Smooth muscle cell (in vitro differentiated cells): Measurements from ENCODE around the gene JAKMIP1. TPM values are rescaled to one million over a fixed set of nuclear protein-coding genes. Genes with fewer than 3 reads are reported as not detected.

ENCODE experiments used
- DNase-seq: peaks from one replicate; lab custom pipeline; 2025; ENCODE audit not compliant: unreplicated experiment; lab: John Stamatoyannopoulos, UW
- H2AFZ ChIP-seq: fragments of 200-600 bp; sonication (generic); 2 replicates; pipeline ENCODE4 v1.6.0; 2016; ENCODE audit warnings: antibody characterized with exemption, low read depth, mild to moderate bottlenecking
- H3F3A ChIP-seq: fragments of 200-600 bp; sonication (generic); 2 replicates; pipeline ENCODE4 v1.6.0; 2017; ENCODE audit warnings: antibody characterized with exemption, low read depth
- H3K27ac ChIP-seq: fragments of 200-600 bp; sonication (generic); 2 replicates; pipeline ENCODE4 v1.5.1; 2016; ENCODE audit warnings: low read depth, mild to moderate bottlenecking
- H3K27me3 ChIP-seq: fragments of 200-600 bp; sonication (generic); 2 replicates; pipeline ENCODE4 v1.6.1; 2016; ENCODE audit warnings: low read depth, mild to moderate bottlenecking
- H3K36me3 ChIP-seq: fragments of 200-600 bp; sonication (generic); 2 replicates; pipeline ENCODE4 v1.5.1; 2016; ENCODE audit warnings: low read depth
- H3K4me1 ChIP-seq: fragments of 200-600 bp; sonication (generic); 2 replicates; pipeline ENCODE4 v1.5.1; 2016; ENCODE audit warnings: low read depth
- H3K4me2 ChIP-seq: fragments of 200-600 bp; sonication (generic); 2 replicates; pipeline ENCODE4 v1.6.0; 2016; ENCODE audit warnings: mild to moderate bottlenecking
- H3K4me3 ChIP-seq: fragments of 200-600 bp; sonication (generic); 2 replicates; pipeline ENCODE4 v1.5.1; 2016; ENCODE audit warnings: mild to moderate bottlenecking
- H3K79me2 ChIP-seq: fragments of 200-600 bp; sonication (generic); 2 replicates; pipeline ENCODE4 v1.6.0; 2016; ENCODE audit warnings: low read depth, mild to moderate bottlenecking
- H3K9ac ChIP-seq: fragments of 200-600 bp; sonication (generic); 2 replicates; pipeline ENCODE4 v1.6.0; 2016; ENCODE audit warnings: low read depth
- H3K9me3 ChIP-seq: fragments of 200-600 bp; sonication (generic); replicated peaks from 2 replicates; pipeline ENCODE4 v1.5.1; 2016; ENCODE audit warnings: low read depth
- H4K20me1 ChIP-seq: fragments of 200-600 bp; sonication (generic); 2 replicates; pipeline ENCODE4 v1.6.0; 2016; ENCODE audit warnings: low read depth
- WGBS: methylation state at CpG from one replicate; pipeline ENCODE4 v1.1.7; 2016; ENCODE audit warnings: low lambda C conversion rate; 5-methylcytosine and 5-hydroxymethylcytosine counted together
- polyA plus RNA-seq: library from polyadenylated mRNA; unstranded; fragments of >200 nt; fragmentation: Nextera tagmentation; extraction: Ambion mirVana; gene quantifications from 2 replicates; pipeline ENCODE4 v1.2.1, GENCODE V29; 2016
- total RNA-seq: library from RNA; depleted of rRNA; stranded (reverse); fragments of >200 nt; gene quantifications from 2 replicates; pipeline ENCODE4 v1.2.3, GENCODE V29; 2014
- TF ChIP-seq, protein P1 (sequence below): fragments of 200-600 bp; sonication (generic); IDR thresholded peaks from 2 replicates; pipeline ENCODE4 v1.5.1; 2017; ENCODE audit warnings: borderline replicate concordance, mild to moderate bottlenecking, antibody characterized with exemption; ENCODE audit not compliant: insufficient read depth, poor library complexity, severe bottlenecking

The JAKMIP1 gene
- total and polyA plus RNA-seq, 2 experiments from 2014 or later, result 0.64 TPM; not detected in 1

DNA sequence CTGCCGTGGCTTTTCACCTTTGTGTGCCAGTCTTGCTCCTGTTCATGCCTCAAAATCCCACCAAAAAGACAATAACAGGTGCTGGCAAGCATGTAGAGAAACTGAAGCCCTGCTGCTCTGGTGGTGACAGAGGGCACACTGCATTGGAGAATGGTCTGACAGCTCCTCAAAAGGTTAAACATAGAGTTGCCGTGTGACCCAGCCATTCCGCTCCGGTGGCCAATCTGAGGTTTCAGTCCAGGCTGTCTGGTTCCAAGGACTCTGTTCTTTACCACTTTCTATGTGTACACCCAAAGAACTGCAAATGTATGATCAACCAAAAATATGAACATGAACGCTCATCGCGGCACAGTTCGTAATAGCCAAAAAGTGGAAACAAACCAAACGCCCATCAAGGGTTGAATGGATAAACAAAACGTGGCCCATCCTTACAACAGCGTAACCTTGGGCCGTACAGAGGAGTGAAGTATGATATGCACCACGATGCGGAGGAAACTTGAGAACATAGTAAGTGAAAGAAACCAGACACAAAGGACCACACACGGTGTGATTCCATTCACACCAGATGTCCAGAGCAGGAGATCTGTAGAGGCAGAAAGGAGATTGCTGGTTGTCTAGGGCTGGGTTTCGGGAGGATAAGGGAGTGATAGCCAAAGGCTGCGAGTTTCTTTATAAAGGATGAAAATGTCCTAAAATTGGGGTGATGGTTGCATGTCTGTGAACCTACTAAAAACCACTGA lies 35.7 kb upstream of the JAKMIP1 start:
- H3K4me2 ChIP-seq, result no peak overlapping the region
- no peaks in the 10 kb centered on the region for H3K27me3 ChIP-seq
- H2AFZ ChIP-seq, result no peak overlapping the region
- H3F3A ChIP-seq, result no peaks in the 10 kb centered on the region
- H3K27ac ChIP-seq, result no peak overlapping the region
- H3K9me3 ChIP-seq, result no peaks in the 10 kb centered on the region
- H3K9ac ChIP-seq, result no peak overlapping the region
- H3K4me1 ChIP-seq, result no peaks in the 10 kb centered on the region
- no peaks in the 10 kb centered on the region for H4K20me1 ChIP-seq
- TF ChIP-seq, protein P1, sequence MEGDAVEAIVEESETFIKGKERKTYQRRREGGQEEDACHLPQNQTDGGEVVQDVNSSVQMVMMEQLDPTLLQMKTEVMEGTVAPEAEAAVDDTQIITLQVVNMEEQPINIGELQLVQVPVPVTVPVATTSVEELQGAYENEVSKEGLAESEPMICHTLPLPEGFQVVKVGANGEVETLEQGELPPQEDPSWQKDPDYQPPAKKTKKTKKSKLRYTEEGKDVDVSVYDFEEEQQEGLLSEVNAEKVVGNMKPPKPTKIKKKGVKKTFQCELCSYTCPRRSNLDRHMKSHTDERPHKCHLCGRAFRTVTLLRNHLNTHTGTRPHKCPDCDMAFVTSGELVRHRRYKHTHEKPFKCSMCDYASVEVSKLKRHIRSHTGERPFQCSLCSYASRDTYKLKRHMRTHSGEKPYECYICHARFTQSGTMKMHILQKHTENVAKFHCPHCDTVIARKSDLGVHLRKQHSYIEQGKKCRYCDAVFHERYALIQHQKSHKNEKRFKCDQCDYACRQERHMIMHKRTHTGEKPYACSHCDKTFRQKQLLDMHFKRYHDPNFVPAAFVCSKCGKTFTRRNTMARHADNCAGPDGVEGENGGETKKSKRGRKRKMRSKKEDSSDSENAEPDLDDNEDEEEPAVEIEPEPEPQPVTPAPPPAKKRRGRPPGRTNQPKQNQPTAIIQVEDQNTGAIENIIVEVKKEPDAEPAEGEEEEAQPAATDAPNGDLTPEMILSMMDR, result no peak
- no peak overlapping the region for H3K4me3 ChIP-seq
- H3K36me3 ChIP-seq, result no peaks in the 10 kb centered on the region
- DNase-seq, result no peak
- H3K79me2 ChIP-seq, result no peaks in the 10 kb centered on the region
- WGBS, result 78% methylated on average over 17 of the region's 17 CpGs

DNA sequence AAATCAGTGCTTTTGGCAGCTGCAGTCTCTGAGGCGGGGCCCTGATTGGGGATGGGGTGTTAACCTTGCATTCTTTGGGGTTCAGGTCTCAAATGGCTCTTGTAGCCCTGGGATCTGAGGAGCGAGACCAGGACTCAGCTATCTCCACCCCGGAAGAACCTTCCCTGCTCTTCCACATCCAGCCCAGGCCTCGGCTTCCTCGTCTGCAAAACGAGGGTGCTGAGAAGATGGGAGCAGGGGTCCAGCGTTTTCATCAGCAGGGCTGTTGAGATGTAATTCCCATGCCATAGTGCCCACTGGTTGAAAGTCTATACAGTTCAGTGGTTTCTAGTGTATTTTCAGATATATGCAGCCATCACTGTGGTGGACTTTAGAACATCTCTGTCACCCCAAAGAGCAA lies 34.7 kb upstream of the JAKMIP1 start:
- DNase-seq, result no peak
- WGBS, result 84% methylated on average over 7 of the region's 7 CpGs
- no peak overlapping the region for H3K4me2 ChIP-seq

DNA sequence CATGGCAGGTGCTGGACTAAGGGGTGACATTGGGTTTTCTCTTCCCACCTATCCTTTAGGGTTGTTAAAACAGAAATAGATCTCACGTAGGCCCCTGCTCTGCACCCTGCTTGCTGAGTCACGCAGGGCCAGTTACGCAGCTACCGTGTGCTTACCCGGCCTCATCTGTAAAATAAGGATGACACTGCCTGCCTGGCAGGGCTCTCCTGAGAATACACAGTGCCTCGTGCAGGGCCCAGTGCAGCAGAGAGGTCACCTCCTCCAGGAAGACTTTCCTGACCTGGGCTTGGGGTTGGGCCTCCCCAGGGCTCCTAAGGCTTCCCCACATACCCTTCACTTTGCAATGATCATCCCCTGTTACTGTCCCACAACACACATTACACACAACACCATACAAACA lies 33.6 kb upstream of the JAKMIP1 start:
- WGBS, result 91% methylated on average over 6 of the region's 6 CpGs
- H3K36me3 ChIP-seq, result no peaks in the 10 kb centered on the region
- H3K9ac ChIP-seq, result no peak overlapping the region
- H3K79me2 ChIP-seq, result no peaks in the 10 kb centered on the region
- no peaks in the 10 kb centered on the region for H3K9me3 ChIP-seq
- no peak overlapping the region for H3K4me2 ChIP-seq
- H3K4me3 ChIP-seq, result no peak overlapping the region
- H2AFZ ChIP-seq, result no peak overlapping the region
- H4K20me1 ChIP-seq, result no peaks in the 10 kb centered on the region
- H3K27me3 ChIP-seq, result no peaks in the 10 kb centered on the region
- TF ChIP-seq, protein P1, result no peak
- no peaks in the 10 kb centered on the region for H3F3A ChIP-seq
- no peaks in the 10 kb centered on the region for H3K4me1 ChIP-seq
- H3K27ac ChIP-seq, result no peak overlapping the region
- no peak for DNase-seq

More for the DNA sequence above, 34.7 kb upstream of the JAKMIP1 start:
- Histone ChIP-seq H3K9me3 (no peaks in the 10 kb centered on the region), H3K4me1 (no peaks in the 10 kb centered on the region), H4K20me1 (no peaks in the 10 kb centered on the region), H3K79me2 (no peaks in the 10 kb centered on the region), H2AFZ (no peak overlapping the region), H3K9ac (no peak overlapping the region), H3K36me3 (no peaks in the 10 kb centered on the region), H3K4me3 (no peak overlapping the region), H3K27me3 (no peaks in the 10 kb centered on the region), H3F3A (no peaks in the 10 kb centered on the region), H3K27ac (no peak overlapping the region)
- TF ChIP-seq, protein P1, result no peak
